CD14-positive monocyte (primary cell): Measurements from ENCODE around the gene PLCL2. TPM values are rescaled to one million over a fixed set of nuclear protein-coding genes. Genes with fewer than 3 reads are reported as not detected.

Experiments used
- DNase-seq, 3 donors: peaks; one replicate each; pipeline ENCODE4 v3.0.0-alpha.2; 2011 to 2022
- H2AFZ ChIP-seq: 2 replicates; pipeline ENCODE4 v1.6.0; 2012; ENCODE audit warnings: mild to moderate bottlenecking, low read depth, low read length, inconsistent platforms; ENCODE audit not compliant: insufficient read depth, poor library complexity, severe bottlenecking
- H3K27ac ChIP-seq, 2 donors: 1 replicate in 1 of 2; 2 replicates in 1 of 2; pipeline ENCODE4 v1.5.1; 2012 to 2013; ENCODE audit warnings: low read length in 2 of 2, control low read depth in 1 of 2, inconsistent platforms in 1 of 2, low read depth in 1 of 2, mild to moderate bottlenecking in 1 of 2
- H3K27me3 ChIP-seq, 2 donors: one replicate each; pipeline versions ENCODE4 v1.6.0 to v1.6.1; 2011 to 2013; ENCODE audit warnings: low read length in 2 of 2; ENCODE audit not compliant: control insufficient read depth in 2 of 2, insufficient read depth in 2 of 2
- H3K36me3 ChIP-seq, 2 donors: replicated peaks in 1 of 2; 1 replicate in 1 of 2; 2 replicates in 1 of 2; pipeline versions ENCODE4 v1.5.1 to v1.6.1; 2012 to 2013; ENCODE audit warnings: low read length in 2 of 2, control low read depth in 1 of 2, inconsistent platforms in 1 of 2, mild to moderate bottlenecking in 1 of 2; ENCODE audit not compliant: insufficient read depth in 2 of 2, control insufficient read depth in 1 of 2
- H3K4me1 ChIP-seq, 2 donors: 1 replicate in 1 of 2; 2 replicates in 1 of 2; pipeline versions ENCODE4 v1.5.1 to v1.6.1; 2012 to 2013; ENCODE audit warnings: low read length in 2 of 2, control low read depth in 1 of 2, inconsistent platforms in 1 of 2, mild to moderate bottlenecking in 1 of 2, moderate library complexity in 1 of 2; ENCODE audit not compliant: insufficient read depth in 2 of 2, control insufficient read depth in 1 of 2
- H3K4me2 ChIP-seq: replicated peaks from 2 replicates; pipeline ENCODE3; 2012; ENCODE audit warnings: low read length, moderate library complexity, mild to moderate bottlenecking; ENCODE audit not compliant: poor library complexity, severe bottlenecking; ENCODE audit errors: extremely low read depth
- H3K4me3 ChIP-seq, 3 experiments: fragments of 200-600 bp in 1 of 3; sonication (generic) in 1 of 3; replicated peaks in 1 of 3; 1 replicate in 2 of 3; 2 replicates in 1 of 3; pipeline ENCODE4 v1.5.1; 2011 to 2013; ENCODE audit warnings: low read length in 3 of 3, mild to moderate bottlenecking in 3 of 3, control low read depth in 2 of 3, low read depth in 2 of 3, inconsistent platforms in 1 of 3, moderate library complexity in 1 of 3
- H3K79me2 ChIP-seq: 2 replicates; pipeline ENCODE4 v1.6.0; 2012; ENCODE audit warnings: mild to moderate bottlenecking, control low read depth, inconsistent platforms, low read length, moderate library complexity; ENCODE audit not compliant: insufficient read depth
- H3K9ac ChIP-seq: 2 replicates; pipeline ENCODE4 v1.6.0; 2017; ENCODE audit warnings: low read length, mild to moderate bottlenecking; ENCODE audit not compliant: insufficient read depth, poor library complexity, severe bottlenecking
- H3K9me3 ChIP-seq, 2 donors: replicated peaks in 1 of 2; 1 replicate in 1 of 2; 2 replicates in 1 of 2; pipeline versions ENCODE4 v1.5.1 to v1.6.1; 2012 to 2013; ENCODE audit warnings: low read length in 2 of 2, control low read depth in 1 of 2; ENCODE audit not compliant: control insufficient read depth in 1 of 2, insufficient read depth in 1 of 2
- H4K20me1 ChIP-seq: 2 replicates; pipeline ENCODE4 v1.6.0; 2012; ENCODE audit warnings: mild to moderate bottlenecking, low read length, control low read depth, moderate library complexity; ENCODE audit not compliant: insufficient read depth
- H3K27ac Mint-ChIP-seq, 7 donors: one replicate each; pipeline ENCODE4 v1.8.0; 2020; ENCODE audit warnings: mild to moderate bottlenecking in 7 of 7, mixed read lengths in 7 of 7, moderate library complexity in 6 of 7, inconsistent platforms in 2 of 7
- H3K27me3 Mint-ChIP-seq, 3 donors: one replicate each; pipeline ENCODE4 v1.8.0; 2021 to 2022; ENCODE audit warnings: low read depth in 3 of 3, mild to moderate bottlenecking in 3 of 3, mixed read lengths in 3 of 3, moderate library complexity in 3 of 3, inconsistent platforms in 1 of 3
- H3K36me3 Mint-ChIP-seq, 2 donors: one replicate each; pipeline ENCODE4 v1.8.0; 2020; ENCODE audit warnings: mixed read lengths in 2 of 2, inconsistent platforms in 1 of 2, mild to moderate bottlenecking in 1 of 2
- H3K4me1 Mint-ChIP-seq: one replicate; pipeline ENCODE4 v1.8.0; 2020; ENCODE audit warnings: mild to moderate bottlenecking, mixed read lengths
- H3K4me3 Mint-ChIP-seq, 2 donors: one replicate each; pipeline ENCODE4 v1.8.0; 2020; ENCODE audit warnings: mild to moderate bottlenecking in 2 of 2, mixed read lengths in 2 of 2, moderate library complexity in 1 of 2
- H3K9me3 Mint-ChIP-seq, 7 donors: one replicate each; pipeline ENCODE4 v1.8.0; 2020 to 2022; ENCODE audit warnings: mixed read lengths in 7 of 7, mild to moderate bottlenecking in 6 of 7, moderate library complexity in 6 of 7, inconsistent platforms in 2 of 7
- CTCF ChIP-seq: fragments of 200-600 bp; IDR thresholded peaks from one replicate; pipeline ENCODE4 v1.8.0; 2022; ENCODE audit warnings: antibody characterized with exemption, mild to moderate bottlenecking
- WGBS: methylation state at CpG from one replicate; pipeline ENCODE4 v1.1.5; 2013; ENCODE audit warnings: missing lambda C conversion rate; ENCODE audit not compliant: insufficient coverage; 5-methylcytosine and 5-hydroxymethylcytosine counted together
- intact Hi-C, 2 donors: fragments of 100-400 bp; cut with micrococcal nuclease; formaldehyde crosslinking; loops; one replicate each; pipeline versions ENCODE4 v1.15.0 to v1.15.1; 2023
- polyA plus RNA-seq, 3 donors: library from polyadenylated mRNA; depleted of rRNA in 1 of 3; unstranded in 2 of 3; stranded (reverse) in 1 of 3; fragments of 300-500 nt in 2 of 3; fragments of >200 nt in 1 of 3; fragmentation: Illumina TruSeq in 2 of 3; gene quantifications; 1 replicate in 2 of 3; 2 replicates in 1 of 3; pipeline ENCODE4 v1.2.3, GENCODE V29; 2012 to 2021

Gene PLCL2
- polyA plus RNA-seq, 3 donors, result 18.8 to 32.5 (median 26.8) TPM

GRCh38 chr3:17088602-17089313, 204.0 kb downstream of the PLCL2 start:
- Mint-ChIP-seq H3K36me3 (peaks cover 67 to 71% of the 10 kb centered on the region in 2 donors), H3K4me3 (no peak overlapping the region), H3K4me1 (no peaks in the 10 kb centered on the region), H3K27ac (no peak overlapping the region), H3K27me3 (no peaks in the 10 kb centered on the region), H3K9me3 (peaks cover 0 to 6% (median 0%) of the 10 kb centered on the region in 7 donors)
- H3K9ac ChIP-seq, result no peak overlapping the region
- H3K4me1 ChIP-seq, result no peaks in the 10 kb centered on the region
- no peak overlapping the region for H2AFZ ChIP-seq
- no peaks in the 10 kb centered on the region for H3K27me3 ChIP-seq
- no peak for TF ChIP-seq CTCF
- no peak overlapping the region for H3K4me3 ChIP-seq
- H4K20me1 ChIP-seq, result no peaks in the 10 kb centered on the region
- no peaks in the 10 kb centered on the region for H3K79me2 ChIP-seq
- no peak overlapping the region for H3K4me2 ChIP-seq
- no peak overlapping the region for H3K27ac ChIP-seq
- WGBS, result no CpG with 5 or more reads among the region's 6 CpGs
- intact Hi-C loops, result no loop called here
- H3K36me3 ChIP-seq, result peaks cover 47 to 85% of the 10 kb centered on the region in 2 donors
- no peak for DNase-seq
- H3K9me3 ChIP-seq, result no peaks in the 10 kb centered on the region

GRCh38 chr3:17089314-17089700, 204.6 kb downstream of the PLCL2 start:
- H3K4me1 Mint-ChIP-seq, result no peaks in the 10 kb centered on the region
- no peak overlapping the region for H3K27ac Mint-ChIP-seq
- H3K4me2 ChIP-seq, result no peak overlapping the region
- peaks cover 0 to 4% (median 0%) of the 10 kb centered on the region in 7 donors for H3K9me3 Mint-ChIP-seq
- no peaks in the 10 kb centered on the region for H4K20me1 ChIP-seq
- DNase-seq, result no peak
- no peaks in the 10 kb centered on the region for H3K79me2 ChIP-seq
- H3K4me3 ChIP-seq, result no peak overlapping the region
- no peaks in the 10 kb centered on the region for H3K9me3 ChIP-seq
- no peak for TF ChIP-seq CTCF
- no peak overlapping the region for H2AFZ ChIP-seq
- H3K27ac ChIP-seq, result no peak overlapping the region
- peaks cover 62 to 66% of the 10 kb centered on the region in 2 donors for H3K36me3 Mint-ChIP-seq
- H3K4me1 ChIP-seq, result no peaks in the 10 kb centered on the region
- H3K27me3 Mint-ChIP-seq, result no peaks in the 10 kb centered on the region
- H3K9ac ChIP-seq, result no peak overlapping the region
- no peak overlapping the region for H3K4me3 Mint-ChIP-seq
- intact Hi-C loops, result no loop called here
- no peaks in the 10 kb centered on the region for H3K27me3 ChIP-seq
- H3K36me3 ChIP-seq, result peaks cover 42 to 79% of the 10 kb centered on the region in 2 donors
